Measurements from ENCODE around the gene IL20. TPM values are rescaled to one million over a fixed set of nuclear protein-coding genes. Genes with fewer than 3 reads are reported as not detected.

Gene IL20
- total and polyA plus RNA-seq, 10 of the 15 experiments (the other 5 are each of a cell fraction or from before 2014, with no cell fraction given): 0.08 to 0.13 TPM; not detected in 8

GRCh38 chr1:206887701-206888100 is 22.3 kb downstream of the IL20 start (continued):
- TF ChIP-seq CEBPZ (IDR thresholded peaks at IDR 0.05; ENCODE audit: low read depth, low read length): no peak
- TF ChIP-seq SKIL (IDR thresholded peaks at IDR 0.05; ENCODE audit: low read depth, poor library complexity, severe bottlenecking): no peak
- TF ChIP-seq SMARCA5 (IDR thresholded peaks at IDR 0.05): no peak

GRCh38 chr1:206890125-206891060 is 25.0 kb downstream of the IL20 start:
- CTCF ChIA-PET: interaction anchor here (0.6 to 0.7 kb wide), 2 partner anchors 17 to 82 kb away, joined by 3 to 4 read pairs; no protein-coding TSS in a partner anchor
- FAIRE-seq: no peak

More at GRCh38 chr1:206890125-206891060, 25.0 kb downstream of the IL20 start:
- DNase-seq (ENCODE audit: low read depth, low spot score) (no peak), ATAC-seq (no peak)
- Histone ChIP-seq H3K27ac (ENCODE audit: control insufficient read depth, insufficient read depth) (no peak overlapping the region), H3K4me1 (ENCODE audit: control insufficient read depth, insufficient read depth, low read length) (no peaks in the 10 kb centered on the region), H3K36me3 (ENCODE audit: control insufficient read depth in 2 of 2, insufficient read depth in 2 of 2, low read length in 1 of 2) (no peaks in the 10 kb centered on the region), H3K4me2 (ENCODE audit: control insufficient read depth, insufficient read depth) (no peak overlapping the region), H4K20me1 (ENCODE audit: control insufficient read depth, insufficient read depth) (no peaks in the 10 kb centered on the region), H3K27me3 (replicated peaks in 1 of 2; ENCODE audit: control insufficient read depth in 2 of 2, insufficient read depth in 2 of 2, low read length in 1 of 2) (no peaks in the 10 kb centered on the region), H3K79me2 (ENCODE audit: control insufficient read depth, insufficient read depth, low read length) (no peaks in the 10 kb centered on the region), H3K9me3 (replicated peaks; ENCODE audit: control insufficient read depth, insufficient read depth, low read length) (no peaks in the 10 kb centered on the region), H2AFZ (ENCODE audit: control insufficient read depth, low read depth, low read length) (no peak overlapping the region), H3K4me3 (no peak overlapping the region), H3K9ac (ENCODE audit: control insufficient read depth, insufficient read depth, low read length) (no peak overlapping the region)
- TF ChIP-seq IRF4 (IDR thresholded peaks at IDR 0.05; ENCODE audit: low read depth, low read length) (no peak), IKZF1 (conservative IDR thresholded peaks at IDR 0.05) (0 out of 2 replicates have a peak, but pooled peaks have one; percentile 24)
- 72% methylated on average over 15 of the region's 15 CpGs for WGBS (ENCODE audit: insufficient coverage, insufficient replicate concordance, low lambda C conversion rate, missing lambda C conversion rate)
- POLR2A ChIA-PET: interaction anchor here (1.0 kb wide), 1 partner anchor 81 kb away, joined by 3 read pairs; no protein-coding TSS in a partner anchor
- in situ Hi-C loops (cut with MboI): no loop called here
- SMC1A ChIA-PET (ENCODE audit: uncharacterized antibody, unreplicated experiment): interaction anchor here (1.0 kb wide), 1 partner anchor 14 kb away, joined by 3 read pairs; no protein-coding TSS in a partner anchor
- no TSS peak for BruUV-seq (replicated peaks)
- RAD21 ChIA-PET (ENCODE audit: unreplicated experiment): no interaction called here
- intact Hi-C loops (cut with micrococcal nuclease; ENCODE audit: unreplicated experiment): no loop called here

Measured in GM12878 (cell line).